ENCODE data around the gene POLR1G. TPM values are rescaled to one million over a fixed set of nuclear protein-coding genes. Genes with fewer than 3 reads are reported as not detected.

Gene POLR1G
- total and polyA plus RNA-seq, 9 of the 15 experiments (the other 6 are each of a cell fraction or from before 2014, with no cell fraction given): 3.0 to 50.1 (median 27.4) TPM

GRCh38 chr19:45405435-45406225 lies 814 bp upstream of the POLR1G start (continued):
- TF ChIP-seq REST (IDR thresholded peaks at IDR 0.05; ENCODE audit: borderline replicate concordance): no peak
- TF ChIP-seq REST (CRISPR knock-in tag; IDR thresholded peaks at IDR 0.05; ENCODE audit: low read depth): peak; percentile 27; the same call in 1 of the 2 replicates
- peak; percentile 92 for TF ChIP-seq CREB3L1 (IDR thresholded peaks at IDR 0.05; ENCODE audit: borderline replicate concordance, low read depth)
- TF ChIP-seq CGGBP1 (CRISPR knock-in tag; IDR thresholded peaks at IDR 0.05): 0 out of 2 replicates have a peak, but pooled peaks have one; percentile 4
- no peak for TF ChIP-seq PYGO2 (tag; IDR thresholded peaks at IDR 0.05)
- TF ChIP-seq PCBP2 (IDR thresholded peaks at IDR 0.05; ENCODE audit: low read depth, low read length, poor library complexity, severe bottlenecking): no peak
- no peak for TF ChIP-seq SMARCA5 (IDR thresholded peaks at IDR 0.05)
- TF ChIP-seq AFF4 (CRISPR knock-in tag; IDR thresholded peaks at IDR 0.05): 0 out of 2 replicates have a peak, but pooled peaks have one; percentile 54
- peak; percentile 86 for TF ChIP-seq NR2C1 (IDR thresholded peaks at IDR 0.05)
- TF ChIP-seq NR2C1 (tag; IDR thresholded peaks at IDR 0.05): peak; percentile 94
- TF ChIP-seq NFXL1 (CRISPR knock-in tag; IDR thresholded peaks at IDR 0.05): no peak
- TF ChIP-seq CREB1 (IDR thresholded peaks at IDR 0.05): 0 out of 2 replicates have a peak, but pooled peaks have one; percentile 17
- TF ChIP-seq CREB1 (CRISPR knock-in tag; IDR thresholded peaks at IDR 0.05): no peak
- TF ChIP-seq BRF1 (IDR thresholded peaks at IDR 0.05; ENCODE audit: borderline replicate concordance, extremely low read depth, insufficient read length): no peak

Measured in K562 (cell line).